Measurements from ENCODE around the gene CEP135. TPM values are rescaled to one million over a fixed set of nuclear protein-coding genes. Genes with fewer than 3 reads are reported as not detected.
A peak's percentile ranks its signal among the peaks of the same experiment; 100 is the strongest.

Gene CEP135
- total RNA-seq, 4 donors from 2014 or later, result 0.71 to 1.3 (median 1.1) TPM

DNA sequence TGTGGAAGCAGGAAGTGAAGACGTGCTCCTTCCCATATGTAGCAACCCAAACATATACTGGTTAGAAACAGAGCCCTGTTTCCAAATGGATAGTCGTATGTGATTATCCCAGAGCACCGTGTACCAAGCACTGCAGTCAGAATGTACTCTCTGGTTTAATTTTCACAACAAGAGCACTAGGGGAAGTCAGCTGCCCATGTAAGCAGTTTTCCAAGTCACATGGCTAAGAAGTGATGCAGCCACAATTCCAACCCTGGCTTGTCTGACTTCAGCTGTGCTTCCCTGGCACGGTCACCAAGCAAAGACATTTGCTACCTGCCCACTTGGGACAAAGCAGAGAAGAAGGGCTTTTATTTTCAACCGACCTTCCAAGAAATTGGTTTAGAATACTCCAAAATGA lies 28.2 kb upstream of the CEP135 start:
- intact Hi-C loops (cut with DNase I; ENCODE audit: low total_unique reads) (no loop called here), in situ Hi-C loops (cut with MboI; ENCODE audit: low sequenced_read_pairs in 4 of 4) (no loop called here)
- no peaks in the 10 kb centered on the region for H3K27me3 ChIP-seq
- no peak overlapping the region for H3K4me3 ChIP-seq
- no peak for TF ChIP-seq POLR2A (IDR thresholded peaks at IDR 0.05)
- TF ChIP-seq, protein P1, sequence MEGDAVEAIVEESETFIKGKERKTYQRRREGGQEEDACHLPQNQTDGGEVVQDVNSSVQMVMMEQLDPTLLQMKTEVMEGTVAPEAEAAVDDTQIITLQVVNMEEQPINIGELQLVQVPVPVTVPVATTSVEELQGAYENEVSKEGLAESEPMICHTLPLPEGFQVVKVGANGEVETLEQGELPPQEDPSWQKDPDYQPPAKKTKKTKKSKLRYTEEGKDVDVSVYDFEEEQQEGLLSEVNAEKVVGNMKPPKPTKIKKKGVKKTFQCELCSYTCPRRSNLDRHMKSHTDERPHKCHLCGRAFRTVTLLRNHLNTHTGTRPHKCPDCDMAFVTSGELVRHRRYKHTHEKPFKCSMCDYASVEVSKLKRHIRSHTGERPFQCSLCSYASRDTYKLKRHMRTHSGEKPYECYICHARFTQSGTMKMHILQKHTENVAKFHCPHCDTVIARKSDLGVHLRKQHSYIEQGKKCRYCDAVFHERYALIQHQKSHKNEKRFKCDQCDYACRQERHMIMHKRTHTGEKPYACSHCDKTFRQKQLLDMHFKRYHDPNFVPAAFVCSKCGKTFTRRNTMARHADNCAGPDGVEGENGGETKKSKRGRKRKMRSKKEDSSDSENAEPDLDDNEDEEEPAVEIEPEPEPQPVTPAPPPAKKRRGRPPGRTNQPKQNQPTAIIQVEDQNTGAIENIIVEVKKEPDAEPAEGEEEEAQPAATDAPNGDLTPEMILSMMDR (IDR thresholded peaks at IDR 0.05 in 4 of 5, conservative IDR thresholded peaks at IDR 0.05 in 1 of 5), result no peak
- ATAC-seq (peak in 1 of 2 donors; percentile 39), DNase-seq (no peak)
- no peaks in the 10 kb centered on the region for H3K4me1 ChIP-seq
- H3K27ac ChIP-seq, result no peak overlapping the region
- no peaks in the 10 kb centered on the region for H3K9me3 ChIP-seq
- H3K36me3 ChIP-seq, result no peaks in the 10 kb centered on the region

DNA sequence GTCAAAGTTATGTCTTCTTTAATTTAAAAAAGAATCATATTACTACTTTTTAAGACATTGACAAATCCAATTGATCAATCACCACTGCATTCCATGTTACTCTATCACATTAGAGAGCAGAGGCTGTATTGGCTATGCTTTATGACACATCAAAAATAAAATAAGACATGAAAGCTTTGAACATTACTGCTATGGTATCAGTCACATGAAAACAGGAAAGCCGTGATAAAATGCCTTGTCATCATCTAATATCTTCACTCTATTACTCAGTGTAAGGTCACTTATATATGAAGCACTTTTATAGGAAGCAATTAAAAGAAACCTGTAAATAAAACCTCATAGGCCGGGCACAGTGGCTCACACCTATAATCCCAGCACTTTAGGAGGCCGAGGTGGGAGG lies 27.7 kb upstream of the CEP135 start:
- H3K4me1 ChIP-seq, result no peaks in the 10 kb centered on the region
- no peak overlapping the region for H3K27ac ChIP-seq
- DNase-seq (no peak), ATAC-seq (no peak)
- H3K9me3 ChIP-seq, result no peaks in the 10 kb centered on the region
- TF ChIP-seq, protein P1 (IDR thresholded peaks at IDR 0.05 in 4 of 5, conservative IDR thresholded peaks at IDR 0.05 in 1 of 5), result no peak
- TF ChIP-seq POLR2A (IDR thresholded peaks at IDR 0.05), result no peak
- intact Hi-C loops (cut with DNase I; ENCODE audit: low total_unique reads) (no loop called here), in situ Hi-C loops (cut with MboI; ENCODE audit: low sequenced_read_pairs in 4 of 4) (no loop called here)
- H3K36me3 ChIP-seq, result no peaks in the 10 kb centered on the region
- H3K27me3 ChIP-seq, result no peaks in the 10 kb centered on the region
- no peak overlapping the region for H3K4me3 ChIP-seq

DNA sequence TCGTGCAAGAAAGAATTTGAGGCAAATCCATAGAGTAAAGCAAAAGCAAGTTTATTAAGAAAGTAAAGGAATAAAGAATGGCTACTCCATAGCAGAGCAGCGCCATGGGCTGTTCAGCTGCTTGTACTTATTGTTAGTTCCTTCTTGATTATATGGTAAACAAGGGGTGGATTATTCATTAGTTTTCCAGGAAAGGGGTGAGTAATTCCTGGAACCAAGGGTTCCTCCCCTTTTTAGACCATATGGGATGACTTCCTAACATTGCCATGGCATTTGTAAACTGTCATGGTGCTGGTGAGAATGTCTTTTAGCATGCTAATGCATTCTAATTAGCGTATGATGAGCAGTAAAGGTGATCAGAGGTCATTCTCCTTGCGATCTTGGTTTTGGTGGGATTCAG lies 23.5 kb upstream of the CEP135 start:
- no peak overlapping the region for H3K4me3 ChIP-seq
- in situ Hi-C loops (cut with MboI; ENCODE audit: low sequenced_read_pairs in 4 of 4), result no loop called here
- no peak for DNase-seq
- no peaks in the 10 kb centered on the region for H3K27me3 ChIP-seq
- no peaks in the 10 kb centered on the region for H3K9me3 ChIP-seq
- TF ChIP-seq POLR2A (IDR thresholded peaks at IDR 0.05), result no peak
- TF ChIP-seq, protein P1 (IDR thresholded peaks at IDR 0.05 in 4 of 5, conservative IDR thresholded peaks at IDR 0.05 in 1 of 5), result no peak
- no peak for ATAC-seq
- intact Hi-C loops (cut with DNase I; ENCODE audit: low total_unique reads), result no loop called here
- no peaks in the 10 kb centered on the region for H3K36me3 ChIP-seq
- H3K27ac ChIP-seq, result no peak overlapping the region
- H3K4me1 ChIP-seq, result no peaks in the 10 kb centered on the region

DNA sequence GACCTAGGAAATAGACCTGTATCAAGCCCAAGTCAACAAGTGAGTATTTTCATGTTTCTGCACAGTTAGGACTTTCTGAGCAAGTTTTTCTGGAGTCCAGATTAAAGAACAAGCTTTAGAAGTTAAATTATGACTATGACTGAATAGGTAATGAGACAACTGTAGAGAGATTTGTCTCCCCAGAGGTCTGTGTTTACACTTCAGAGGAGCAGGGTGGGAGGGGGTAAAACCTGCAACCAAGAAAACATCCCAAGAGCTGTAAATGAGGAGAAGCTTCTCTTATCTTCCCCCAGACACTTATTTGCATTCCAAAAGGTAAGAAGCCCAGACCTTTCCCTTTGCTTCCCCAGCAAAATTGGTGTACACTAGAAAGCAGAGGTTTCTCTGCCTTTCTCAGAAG lies 22.1 kb upstream of the CEP135 start:
- in situ Hi-C loops (cut with MboI; ENCODE audit: low sequenced_read_pairs in 4 of 4), result no loop called here
- DNase-seq, result no peak

More for the DNA sequence above, 22.1 kb upstream of the CEP135 start:
- intact Hi-C loops (cut with DNase I; ENCODE audit: low total_unique reads), result no loop called here
- H3K27me3 ChIP-seq, result no peaks in the 10 kb centered on the region
- ATAC-seq, result no peak
- no peak overlapping the region for H3K27ac ChIP-seq
- no peaks in the 10 kb centered on the region for H3K4me1 ChIP-seq
- H3K9me3 ChIP-seq, result no peaks in the 10 kb centered on the region
- no peaks in the 10 kb centered on the region for H3K36me3 ChIP-seq
- no peak for TF ChIP-seq POLR2A (IDR thresholded peaks at IDR 0.05)
- TF ChIP-seq, protein P1 (IDR thresholded peaks at IDR 0.05 in 4 of 5, conservative IDR thresholded peaks at IDR 0.05 in 1 of 5), result no peak
- no peak overlapping the region for H3K4me3 ChIP-seq

All from gastrocnemius medialis (tissue), 4 donors.